Spleen (tissue), 11 donors: ENCODE results near the gene GRK4. TPM values are rescaled to one million over a fixed set of nuclear protein-coding genes. Genes with fewer than 3 reads are reported as not detected.
A peak's percentile ranks its signal among the peaks of the same experiment; 100 is the strongest.

ENCODE experiments used
- DNase-seq: peaks from one replicate; pipeline ENCODE4 v3.0.0-alpha.2; 2020
- H3K27ac ChIP-seq, 8 donors: fragments of 200-600 bp; sonication (generic) in 7 of 8; 1 replicate in 4 of 8; 2 replicates in 4 of 8; pipeline versions ENCODE4 v1.5.0 to v1.8.0; 2016 to 2021; ENCODE audit warnings: inconsistent platforms in 4 of 8, mild to moderate bottlenecking in 4 of 8, moderate library complexity in 1 of 8
- H3K27me3 ChIP-seq, 7 donors: fragments of 200-600 bp; sonication (generic) in 6 of 7; replicated peaks in 1 of 7; 1 replicate in 4 of 7; 2 replicates in 3 of 7; pipeline versions ENCODE4 v1.5.0 to v1.8.0; 2016 to 2021; ENCODE audit warnings: inconsistent platforms in 3 of 7, mild to moderate bottlenecking in 1 of 7
- H3K36me3 ChIP-seq, 6 donors: fragments of 200-600 bp; sonication (generic) in 5 of 6; 1 replicate in 4 of 6; 2 replicates in 2 of 6; pipeline versions ENCODE4 v1.5.0 to v1.8.0; 2016 to 2021; ENCODE audit warnings: inconsistent platforms in 2 of 6
- H3K4me1 ChIP-seq, 6 donors: fragments of 200-600 bp; sonication (generic) in 5 of 6; 1 replicate in 3 of 6; 2 replicates in 3 of 6; pipeline versions ENCODE4 v1.5.0 to v1.8.0; 2016 to 2021; ENCODE audit warnings: inconsistent platforms in 3 of 6
- H3K4me3 ChIP-seq, 8 donors: fragments of 200-600 bp; sonication (generic) in 7 of 8; 1 replicate in 4 of 8; 2 replicates in 4 of 8; pipeline versions ENCODE4 v1.5.0 to v1.8.0; 2016 to 2021; ENCODE audit warnings: inconsistent platforms in 4 of 8, mild to moderate bottlenecking in 4 of 8, moderate library complexity in 2 of 8
- H3K9me3 ChIP-seq, 8 donors: fragments of 200-600 bp; sonication (generic) in 7 of 8; 1 replicate in 4 of 8; 2 replicates in 4 of 8; pipeline versions ENCODE4 v1.5.0 to v1.8.0; 2016 to 2021; ENCODE audit warnings: inconsistent platforms in 4 of 8
- POLR2A ChIP-seq, 3 donors: fragments of 450-650 bp; IDR thresholded peaks; one replicate each; pipeline ENCODE4 v1.5.1; 2017; ENCODE audit warnings: antibody characterized with exemption in 3 of 3, mild to moderate bottlenecking in 1 of 3
- POLR2AphosphoS5 ChIP-seq, 3 donors: sonication (generic); formaldehyde crosslinking; IDR thresholded peaks; one replicate each; pipeline ENCODE4 v1.5.1; 2017; ENCODE audit warnings: antibody characterized with exemption in 3 of 3
- WGBS, 5 donors: extraction: QIAGEN DNeasy Blood & Tissue Kit in 3 of 5; methylation state at CpG; one replicate each; pipeline versions ENCODE4 v1.1.5 to v1.1.7; 2013 to 2018; 5-methylcytosine and 5-hydroxymethylcytosine counted together
- intact Hi-C: fragments of 100-400 bp; cut with DNase I; formaldehyde crosslinking; loops from one replicate; pipeline ENCODE4 v1.15.0; 2023; ENCODE audit warnings: low total_unique reads
- polyA plus RNA-seq, 3 donors: library from polyadenylated mRNA; stranded (reverse); fragments of 200-250 nt; gene quantifications; one replicate each; pipeline ENCODE4 v1.2.1, GENCODE V29; 2013
- total RNA-seq, 7 donors: library from RNA; depleted of rRNA in 3 of 7; stranded (reverse); fragments of >200 nt in 3 of 7; fragmentation: NEBNext Ultra II Directional in 4 of 7; extraction: Animal tissue kit (Norgen Biotek cat#: 25700) in 4 of 7; gene quantifications; one replicate each; pipeline versions ENCODE4 v1.1.0 to v1.2.1, GENCODE V29; 2016 to 2021
- TF ChIP-seq, protein P1 (sequence below), 11 experiments: fragments of 200-600 bp in 7 of 11; fragments of 450-650 bp in 4 of 11; sonication (generic) in 4 of 11; IDR thresholded peaks in 8 of 11; conservative IDR thresholded peaks in 3 of 11; 1 replicate in 7 of 11; 2 replicates in 4 of 11; pipeline versions ENCODE4 v1.4.0 to v1.8.0; 2016 to 2021; ENCODE audit warnings: antibody characterized with exemption in 11 of 11, inconsistent platforms in 4 of 11, mild to moderate bottlenecking in 1 of 11
- donor health status: healthy with polysubstance abuse.
- donor health status: DM: no; HTN: no; CAD: no; lungs with moderate emphysema.
- donor health status: DM: no; HTN: no; CAD: no.
- donor health status: Bipolar disorder and iron deficiency.
- donor health status: healthy.
- donor health status: DM: no; HTN: no; CAD: no.
- donor health status: DM: yes; HTN: yes; CAD: no.

The GRK4 gene
- total and polyA plus RNA-seq, 10 donors, result 1.0 to 4.3 (median 2.2) TPM

DNA sequence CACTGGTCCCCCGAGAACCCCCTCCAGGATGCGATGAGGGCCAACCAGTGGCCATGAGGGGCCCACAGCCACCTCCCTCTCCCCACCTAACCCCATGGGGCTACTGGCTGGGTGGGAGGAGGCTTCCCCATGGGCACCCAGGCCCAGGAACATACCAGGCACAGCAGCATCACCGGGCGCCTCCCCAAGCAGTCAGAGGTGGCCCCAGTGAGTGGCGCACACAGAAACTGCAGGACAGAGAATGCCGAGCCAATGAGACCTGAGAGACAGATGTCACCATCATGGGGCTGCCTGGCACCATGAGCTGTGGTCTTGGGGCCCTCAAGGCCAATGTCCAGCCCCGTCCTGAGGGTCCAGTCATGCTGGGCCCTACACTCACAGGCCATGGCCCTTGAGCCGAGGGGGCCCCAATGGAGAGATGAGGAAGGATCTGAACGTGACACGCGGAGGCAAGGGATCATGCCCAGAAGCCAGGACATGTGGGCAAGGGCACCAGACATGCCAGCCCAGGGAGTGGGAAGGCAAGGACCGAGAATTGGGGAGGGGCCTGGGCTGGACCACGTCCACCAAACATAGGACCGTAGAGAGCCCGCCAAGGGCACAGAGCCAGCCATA is 30.3 kb upstream of the GRK4 start:
- H3K9me3 ChIP-seq, result no peaks in the 10 kb centered on the region
- no peak for DNase-seq
- intact Hi-C loops, result loop anchor here (10.0 kb wide), 1 partner anchor 178 kb away; the partner anchor contains the start of gene TNIP2
- peak overlapping the region; percentile 64 to 96 (median 93) for H3K27ac ChIP-seq
- H3K4me1 ChIP-seq, result peaks cover 40 to 83% (median 64%) of the 10 kb centered on the region in 6 donors
- 52 to 84% (median 69%) methylated on average over 10 to 15 of the region's 15 CpGs for WGBS, 5 donors
- peak overlapping the region; percentile 71 to 97 (median 88) for H3K4me3 ChIP-seq
- H3K36me3 ChIP-seq, result peaks cover 0 to 51% (median 42%) of the 10 kb centered on the region in 6 donors
- H3K27me3 ChIP-seq, result no peaks in the 10 kb centered on the region
- TF ChIP-seq POLR2AphosphoS5 (IDR thresholded peaks at IDR 0.05) (peak; percentile 11 to 43 (median 17)), POLR2A (IDR thresholded peaks at IDR 0.05) (no peak)
- TF ChIP-seq, protein P1, sequence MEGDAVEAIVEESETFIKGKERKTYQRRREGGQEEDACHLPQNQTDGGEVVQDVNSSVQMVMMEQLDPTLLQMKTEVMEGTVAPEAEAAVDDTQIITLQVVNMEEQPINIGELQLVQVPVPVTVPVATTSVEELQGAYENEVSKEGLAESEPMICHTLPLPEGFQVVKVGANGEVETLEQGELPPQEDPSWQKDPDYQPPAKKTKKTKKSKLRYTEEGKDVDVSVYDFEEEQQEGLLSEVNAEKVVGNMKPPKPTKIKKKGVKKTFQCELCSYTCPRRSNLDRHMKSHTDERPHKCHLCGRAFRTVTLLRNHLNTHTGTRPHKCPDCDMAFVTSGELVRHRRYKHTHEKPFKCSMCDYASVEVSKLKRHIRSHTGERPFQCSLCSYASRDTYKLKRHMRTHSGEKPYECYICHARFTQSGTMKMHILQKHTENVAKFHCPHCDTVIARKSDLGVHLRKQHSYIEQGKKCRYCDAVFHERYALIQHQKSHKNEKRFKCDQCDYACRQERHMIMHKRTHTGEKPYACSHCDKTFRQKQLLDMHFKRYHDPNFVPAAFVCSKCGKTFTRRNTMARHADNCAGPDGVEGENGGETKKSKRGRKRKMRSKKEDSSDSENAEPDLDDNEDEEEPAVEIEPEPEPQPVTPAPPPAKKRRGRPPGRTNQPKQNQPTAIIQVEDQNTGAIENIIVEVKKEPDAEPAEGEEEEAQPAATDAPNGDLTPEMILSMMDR (IDR thresholded peaks at IDR 0.05 in 8 of 11, conservative IDR thresholded peaks at IDR 0.05 in 3 of 11), result no peak

DNA sequence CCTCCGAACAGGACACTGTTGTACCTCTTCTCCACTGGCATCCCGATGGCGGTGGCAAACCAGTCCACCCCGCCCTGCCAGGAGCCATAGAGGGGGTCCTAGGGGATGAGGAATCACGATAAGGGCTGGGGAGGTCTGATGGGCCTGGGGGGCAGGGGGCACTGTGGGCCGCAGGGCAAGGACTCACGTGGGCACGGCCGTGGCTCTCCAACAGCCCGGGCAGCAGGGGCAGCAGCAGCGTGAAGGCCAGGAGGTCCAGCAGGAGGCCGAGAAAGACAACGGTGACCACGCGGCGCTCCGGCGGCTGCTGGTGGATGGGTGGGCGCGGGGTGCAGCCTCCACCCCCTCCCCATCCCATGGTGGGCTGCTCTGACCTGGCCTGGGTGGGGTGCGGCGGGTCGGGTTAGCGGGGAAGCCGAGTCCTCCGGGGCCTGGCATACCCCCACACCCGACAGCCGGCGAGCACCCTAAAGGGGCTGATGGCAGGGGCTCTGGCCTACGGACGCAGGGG is 29.8 kb upstream of the GRK4 start:
- no peaks in the 10 kb centered on the region for H3K9me3 ChIP-seq
- peak in 1 of 3 donors; percentile 10 for TF ChIP-seq POLR2AphosphoS5 (IDR thresholded peaks at IDR 0.05)
- TF ChIP-seq, protein P1 (IDR thresholded peaks at IDR 0.05 in 8 of 11, conservative IDR thresholded peaks at IDR 0.05 in 3 of 11), result no peak
- 12 to 38% (median 25%) methylated on average over 24 to 31 of the region's 31 CpGs for WGBS, 5 donors
- peaks cover 40 to 88% (median 64%) of the 10 kb centered on the region in 6 donors for H3K4me1 ChIP-seq
- no peak for DNase-seq
- H3K36me3 ChIP-seq, result peaks cover 0 to 51% (median 42%) of the 10 kb centered on the region in 6 donors
- H3K4me3 ChIP-seq, result peak overlapping the region; percentile 71 to 97 (median 88)
- no peaks in the 10 kb centered on the region for H3K27me3 ChIP-seq
- intact Hi-C loops, result loop anchor here (10.0 kb wide), 1 partner anchor 179 kb away; the partner anchor contains the start of gene TNIP2
- peak overlapping the region; percentile 90 to 99 (median 94) for H3K27ac ChIP-seq

DNA sequence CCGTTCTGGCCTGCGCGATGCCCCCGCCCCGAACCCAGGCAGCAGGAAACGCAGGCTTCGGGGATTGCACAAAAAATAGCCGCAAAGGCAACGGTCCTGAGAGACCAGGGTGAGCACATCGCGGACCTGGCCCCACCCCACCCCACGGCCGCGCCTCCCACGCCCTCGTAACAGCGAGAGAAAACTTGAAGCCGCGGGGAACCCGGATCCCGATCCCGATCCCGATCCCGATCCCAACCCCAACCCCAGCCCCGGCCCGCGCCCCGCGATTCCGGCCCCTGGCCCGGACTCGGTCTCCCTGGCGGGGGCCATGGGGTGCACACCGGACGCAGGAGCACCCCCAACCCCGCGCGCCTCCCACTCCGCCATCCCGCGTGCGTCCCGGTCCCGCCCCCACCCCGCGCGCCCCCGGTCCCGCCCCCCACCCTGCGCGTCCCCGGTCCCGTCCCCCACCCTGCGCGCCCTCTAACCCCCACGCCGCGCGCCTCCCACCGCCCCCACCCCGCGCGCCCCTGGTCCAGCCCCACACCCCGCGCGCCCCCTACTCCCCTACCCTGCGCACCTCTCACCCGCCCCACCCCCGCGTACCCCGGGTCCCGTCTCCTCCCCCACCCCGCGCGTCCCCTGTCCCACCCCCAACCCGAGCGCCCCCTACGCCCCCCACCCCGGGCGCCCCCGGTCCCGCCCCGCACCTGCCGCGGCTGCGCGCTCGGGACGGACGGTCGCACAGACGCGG is 29.1 kb upstream of the GRK4 start:
- peak overlapping the region; percentile 90 to 99 (median 94) for H3K27ac ChIP-seq
- H3K4me1 ChIP-seq, result peaks cover 40 to 85% (median 64%) of the 10 kb centered on the region in 6 donors
- TF ChIP-seq, protein P1 (IDR thresholded peaks at IDR 0.05 in 8 of 11, conservative IDR thresholded peaks at IDR 0.05 in 3 of 11), result no peak
- TF ChIP-seq POLR2AphosphoS5 (IDR thresholded peaks at IDR 0.05) (peak; percentile 8 to 77 (median 31)), POLR2A (IDR thresholded peaks at IDR 0.05) (no peak)
- peak overlapping the region; percentile 71 to 97 (median 88) for H3K4me3 ChIP-seq
- H3K27me3 ChIP-seq, result no peaks in the 10 kb centered on the region
- DNase-seq, result peak; percentile 92
- WGBS, 5 donors, result 0 to 2% (median 0%) methylated on average over 7 to 75 of the region's 93 CpGs
- intact Hi-C loops, result loop anchor here (10.0 kb wide), 1 partner anchor 179 kb away; the partner anchor contains the start of gene TNIP2
- no peaks in the 10 kb centered on the region for H3K9me3 ChIP-seq
- H3K36me3 ChIP-seq, result peaks cover 0 to 51% (median 42%) of the 10 kb centered on the region in 6 donors
